Measurements from ENCODE around the gene GSX1.

GSX1 gene

GRCh38 chr13:27834095-27834494, 41.8 kb downstream of the GSX1 start:
- no peak for DNase-seq

- no peak for DNase-seq
Measured at GRCh38 chr13:27835799-27836198, 43.5 kb downstream of the GSX1 start.

GRCh38 chr13:27839809-27840467, 47.7 kb downstream of the GSX1 start:
- DNase-seq: no peak

GRCh38 chr13:27842571-27842970, 50.3 kb downstream of the GSX1 start:
- no peak for DNase-seq

Measured in cerebellar nuclear complex (tissue), 1 donor.